Stimulated activated CD8-positive, alpha-beta memory T cell treated with anti-CD3 and anti-CD28 coated beads, Interleukin-4, amount 100 ng/mL, for 1 hour (primary cell): ENCODE measurements around the gene CERT1.
"Not testable (repeated sequence)": the region's sequence is repeated elsewhere in the genome, so short reads cannot be mapped to it uniquely, and the experiment has no call there.

Source experiments
- DNase-seq, 2 donors: peaks; one replicate each; pipeline ENCODE4 v3.0.0-alpha.2; 2020; ENCODE audit warnings: low read depth in 2 of 2, low spot score in 1 of 2

Gene CERT1

GRCh38 chr5:75524071-75524470 lies 12.6 kb upstream of the CERT1 start:
- no peak for DNase-seq

- DNase-seq, result no peak
These were observed 11.8 kb upstream of the CERT1 start for GRCh38 chr5:75523275-75523674.

- no peak for DNase-seq
These were observed 11.1 kb upstream of the CERT1 start for GRCh38 chr5:75522542-75522941.

- DNase-seq, result no peak
These were observed 10.6 kb upstream of the CERT1 start for GRCh38 chr5:75522025-75522424.

GRCh38 chr5:75521195-75521594 lies 9.8 kb upstream of the CERT1 start:
- no peak for DNase-seq

GRCh38 chr5:75519761-75520160 lies 8.3 kb upstream of the CERT1 start:
- DNase-seq, result no peak

GRCh38 chr5:75514323-75514722 lies 2.9 kb upstream of the CERT1 start:
- DNase-seq, result no peak

- DNase-seq, result no peak
These were observed 2.4 kb upstream of the CERT1 start for GRCh38 chr5:75513841-75514240.

GRCh38 chr5:75512383-75513074 lies 1.1 kb upstream of the CERT1 start:
- no peak for DNase-seq

- peak; percentile 5 to 17 for DNase-seq
These were observed 494 bp downstream of the CERT1 start for GRCh38 chr5:75510836-75511434.

GRCh38 chr5:75510417-75510835 lies 1.0 kb downstream of the CERT1 start:
- no peak for DNase-seq

GRCh38 chr5:75509956-75510355 lies 1.5 kb downstream of the CERT1 start:
- no peak for DNase-seq

- DNase-seq, result no peak
These were observed 1.9 kb downstream of the CERT1 start for GRCh38 chr5:75509546-75509945.

GRCh38 chr5:75507841-75508240 lies 3.6 kb downstream of the CERT1 start:
- DNase-seq, result no peak

GRCh38 chr5:75505112-75505511 lies 6.3 kb downstream of the CERT1 start:
- DNase-seq, result not testable (repeated sequence)

GRCh38 chr5:75498875-75499274 lies 12.6 kb downstream of the CERT1 start:
- not testable (repeated sequence) for DNase-seq

- DNase-seq, result no peak
These were observed 13.1 kb downstream of the CERT1 start for GRCh38 chr5:75498208-75498777.

- DNase-seq, result no peak
These were observed 15.4 kb downstream of the CERT1 start for GRCh38 chr5:75496026-75496425.

- DNase-seq, result no peak
These were observed 19.8 kb downstream of the CERT1 start for GRCh38 chr5:75491621-75492020.

- DNase-seq, result not testable (repeated sequence)
These were observed 21.6 kb downstream of the CERT1 start for GRCh38 chr5:75489847-75490246.

- no peak for DNase-seq
These were observed 26.8 kb downstream of the CERT1 start for GRCh38 chr5:75484605-75485004.

- no peak for DNase-seq
These were observed 28.9 kb downstream of the CERT1 start for GRCh38 chr5:75482482-75482881.

GRCh38 chr5:75481024-75481423 lies 30.4 kb downstream of the CERT1 start:
- no peak for DNase-seq
